Astrocyte of the spinal cord (primary cell): ENCODE results near the gene RARA.

Source experiments
- DNase-seq: peaks from one replicate; pipeline ENCODE4 v3.0.0; 2011; ENCODE audit warnings: low read depth, low spot score
- H3K4me3 ChIP-seq: 2 replicates; pipeline ENCODE4 v1.5.1; 2011; ENCODE audit warnings: low read depth, mild to moderate bottlenecking, low read length, moderate library complexity
- CTCF ChIP-seq: IDR thresholded peaks from 2 replicates; pipeline ENCODE4 v1.5.1; 2012; ENCODE audit warnings: low read depth, mild to moderate bottlenecking, low read length, inconsistent platforms
- in situ Hi-C: cut with HindIII; loops from 2 replicates; pipeline ENCODE4 v1.10.0; 2017; ENCODE audit warnings: low sequenced_read_pairs

RARA gene

GRCh38 chr17:40286473-40286872 is 22.5 kb upstream of the RARA start:
- no peak for DNase-seq
- in situ Hi-C loops, result loop anchor here (25.0 kb wide), 1 partner anchor 99 kb away; the partner anchor contains the start of gene RAPGEFL1
- TF ChIP-seq CTCF, result no peak
- no peak overlapping the region for H3K4me3 ChIP-seq

GRCh38 chr17:40287159-40287493 is 21.9 kb upstream of the RARA start:
- TF ChIP-seq CTCF, result no peak
- no peak overlapping the region for H3K4me3 ChIP-seq
- DNase-seq, result no peak
- in situ Hi-C loops, result loop anchor here (25.0 kb wide), 1 partner anchor 100 kb away; the partner anchor contains the start of gene RAPGEFL1

- no peak for TF ChIP-seq CTCF
- H3K4me3 ChIP-seq, result peak within 1 kb of the TSS; percentile 70
- DNase-seq, result peak; percentile 99
- in situ Hi-C loops, result loop anchor here (25.0 kb wide), 1 partner anchor 100 kb away; the partner anchor contains the start of gene RAPGEFL1
Observed at GRCh38 chr17:40287494-40288369, 21.2 kb upstream of the RARA start, which contains the start of gene CDC6. Gene CDC6 (plus strand): TSS chr17:40287879. CDS start chr17:40289421, 1,542 bp downstream.

- in situ Hi-C loops, result loop anchor here (25.0 kb wide), 1 partner anchor 103 kb away; the partner anchor contains the start of gene RAPGEFL1
- H3K4me3 ChIP-seq, result no peak overlapping the region
- TF ChIP-seq CTCF, result peak; percentile 67
- peak; percentile 86 for DNase-seq
Observed at GRCh38 chr17:40290629-40291280, 18.2 kb upstream of the RARA start.

GRCh38 chr17:40291281-40291664 is 17.7 kb upstream of the RARA start:
- TF ChIP-seq CTCF, result no peak
- no peak overlapping the region for H3K4me3 ChIP-seq
- DNase-seq, result no peak
- in situ Hi-C loops, result loop anchor here (25.0 kb wide), 1 partner anchor 104 kb away; the partner anchor contains the start of gene RAPGEFL1

GRCh38 chr17:40293363-40293762 is 15.6 kb upstream of the RARA start:
- no peak overlapping the region for H3K4me3 ChIP-seq
- TF ChIP-seq CTCF, result no peak
- in situ Hi-C loops, result loop anchor here (25.0 kb wide), 1 partner anchor 106 kb away; the partner anchor contains the start of gene RAPGEFL1
- DNase-seq, result no peak
